Activated CD8-positive, alpha-beta memory T cell treated with anti-CD3 and anti-CD28 coated beads for 4 hours (primary cell): ENCODE data around the gene MPPED1.

Experiments
- DNase-seq, 2 donors: peaks; one replicate each; pipeline ENCODE4 v3.0.0-alpha.2; 2020; ENCODE audit warnings: low read depth in 2 of 2

Gene MPPED1

GRCh38 chr22:43431808-43432554 is 20.2 kb downstream of the MPPED1 start:
- no peak for DNase-seq

DNA sequence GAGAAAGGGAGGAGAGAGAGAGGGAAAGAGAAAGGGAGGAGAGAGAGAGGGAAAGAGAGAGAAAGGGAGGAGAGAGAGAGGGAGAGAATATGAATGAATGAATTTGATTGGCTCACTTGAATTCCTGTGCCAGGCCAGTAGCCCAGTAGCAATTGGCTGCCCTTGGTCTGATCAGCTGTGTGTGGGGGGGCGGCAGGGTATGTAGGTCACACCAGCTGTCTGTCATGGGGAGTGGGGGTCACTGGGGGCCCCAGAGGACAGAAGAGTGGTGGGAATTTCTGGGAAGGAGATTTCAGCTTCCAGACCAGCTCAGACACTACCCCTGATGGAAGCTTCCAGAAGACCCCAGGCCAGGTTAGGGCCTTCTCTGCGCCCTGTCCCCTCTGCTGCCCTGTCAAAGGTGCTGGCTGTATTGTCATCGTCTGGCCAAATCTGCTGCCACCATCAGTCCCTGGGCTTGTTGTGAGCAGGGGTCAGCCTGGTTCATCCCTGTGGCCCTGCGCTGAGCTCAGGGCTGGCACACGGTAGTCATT is 21.1 kb downstream of the MPPED1 start:
- no peak for DNase-seq

DNA sequence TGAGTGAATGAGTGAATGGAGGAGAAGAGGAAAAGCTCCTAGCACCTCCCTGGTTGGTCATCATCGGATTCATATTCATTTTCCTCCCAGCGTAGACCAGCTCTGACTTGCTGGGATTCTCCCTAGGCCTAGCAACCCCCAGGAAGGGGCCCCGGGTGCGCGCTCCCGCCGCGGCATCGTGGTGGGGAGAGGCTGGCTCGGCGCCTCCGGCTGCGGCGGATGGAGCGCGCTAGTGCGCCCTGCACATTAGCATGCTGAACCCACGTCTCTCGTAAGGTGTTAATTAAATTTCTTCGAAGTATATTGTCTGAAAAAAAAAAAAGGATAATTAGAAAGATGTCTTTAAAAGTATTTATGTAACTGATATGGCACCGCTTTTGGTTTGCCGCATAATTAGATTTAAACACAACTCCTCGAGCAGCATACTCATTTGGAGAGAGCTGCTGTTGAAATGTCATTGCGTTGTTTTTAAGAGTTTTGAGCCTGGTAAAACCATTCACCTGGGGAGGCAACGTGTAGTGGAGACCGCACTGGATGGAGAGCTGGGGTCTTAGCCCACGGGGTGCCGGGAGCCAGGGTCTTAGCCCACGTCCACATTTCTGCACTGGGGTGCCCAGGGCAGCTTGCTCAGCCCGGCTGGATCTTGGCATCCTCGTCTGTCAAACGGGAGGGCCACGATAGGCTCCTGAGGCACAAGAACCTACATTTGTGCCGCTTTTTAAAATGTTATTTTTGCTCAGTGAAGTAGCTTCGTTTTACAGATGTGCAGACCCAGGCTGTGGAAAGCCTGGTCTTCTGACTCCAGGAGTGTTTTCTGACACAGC is 21.8 kb downstream of the MPPED1 start:
- DNase-seq: no peak

DNA sequence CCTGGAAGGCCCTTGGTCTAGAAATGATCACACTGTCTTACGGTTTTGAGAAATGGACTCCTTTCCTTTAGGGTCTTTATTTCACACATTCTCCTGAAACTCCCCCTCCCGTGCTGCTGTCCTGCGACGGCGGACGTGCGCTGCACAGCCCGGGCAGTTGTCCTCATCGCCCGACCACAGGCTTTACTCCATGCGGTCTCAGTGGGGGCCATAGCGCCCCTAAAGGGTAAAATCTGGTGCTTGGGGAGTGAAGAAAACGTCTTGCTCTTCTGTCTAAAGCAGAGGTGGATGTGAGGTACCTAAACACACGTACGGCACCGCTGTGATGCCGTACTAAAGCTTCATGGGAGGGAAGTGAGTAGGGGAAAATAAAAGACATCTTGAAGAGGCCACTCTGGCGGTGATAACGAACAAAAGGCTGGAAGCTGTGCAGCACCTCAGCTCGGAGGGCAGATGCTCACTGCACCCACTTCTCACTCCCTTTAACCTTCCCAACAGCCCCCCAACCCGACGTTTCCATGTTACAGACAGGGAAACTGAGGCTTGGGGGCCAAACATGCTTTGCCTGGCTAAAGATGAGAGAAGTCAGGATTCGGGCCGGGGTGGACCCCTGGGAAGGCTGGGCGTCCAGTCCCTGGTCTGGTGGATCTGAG is 22.6 kb downstream of the MPPED1 start:
- DNase-seq: no peak

DNA sequence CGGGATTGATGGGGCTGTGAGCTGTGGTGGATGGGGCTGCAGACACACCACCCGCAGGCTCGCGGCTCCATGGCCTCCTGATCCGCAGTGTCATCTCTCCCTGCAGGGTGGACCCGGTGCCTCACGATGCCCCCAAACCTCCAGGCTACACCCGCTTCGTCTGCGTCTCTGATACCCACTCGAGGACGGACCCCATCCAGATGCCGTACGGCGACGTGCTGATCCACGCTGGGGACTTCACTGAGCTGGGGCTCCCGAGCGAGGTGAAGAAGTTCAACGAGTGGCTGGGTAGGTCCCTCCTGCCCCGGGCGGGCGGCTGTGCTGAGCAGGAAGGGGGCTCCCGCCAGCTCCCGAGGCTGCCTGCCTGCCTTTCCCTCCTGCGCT is 23.1 kb downstream of the MPPED1 start:
- no peak for DNase-seq

DNA sequence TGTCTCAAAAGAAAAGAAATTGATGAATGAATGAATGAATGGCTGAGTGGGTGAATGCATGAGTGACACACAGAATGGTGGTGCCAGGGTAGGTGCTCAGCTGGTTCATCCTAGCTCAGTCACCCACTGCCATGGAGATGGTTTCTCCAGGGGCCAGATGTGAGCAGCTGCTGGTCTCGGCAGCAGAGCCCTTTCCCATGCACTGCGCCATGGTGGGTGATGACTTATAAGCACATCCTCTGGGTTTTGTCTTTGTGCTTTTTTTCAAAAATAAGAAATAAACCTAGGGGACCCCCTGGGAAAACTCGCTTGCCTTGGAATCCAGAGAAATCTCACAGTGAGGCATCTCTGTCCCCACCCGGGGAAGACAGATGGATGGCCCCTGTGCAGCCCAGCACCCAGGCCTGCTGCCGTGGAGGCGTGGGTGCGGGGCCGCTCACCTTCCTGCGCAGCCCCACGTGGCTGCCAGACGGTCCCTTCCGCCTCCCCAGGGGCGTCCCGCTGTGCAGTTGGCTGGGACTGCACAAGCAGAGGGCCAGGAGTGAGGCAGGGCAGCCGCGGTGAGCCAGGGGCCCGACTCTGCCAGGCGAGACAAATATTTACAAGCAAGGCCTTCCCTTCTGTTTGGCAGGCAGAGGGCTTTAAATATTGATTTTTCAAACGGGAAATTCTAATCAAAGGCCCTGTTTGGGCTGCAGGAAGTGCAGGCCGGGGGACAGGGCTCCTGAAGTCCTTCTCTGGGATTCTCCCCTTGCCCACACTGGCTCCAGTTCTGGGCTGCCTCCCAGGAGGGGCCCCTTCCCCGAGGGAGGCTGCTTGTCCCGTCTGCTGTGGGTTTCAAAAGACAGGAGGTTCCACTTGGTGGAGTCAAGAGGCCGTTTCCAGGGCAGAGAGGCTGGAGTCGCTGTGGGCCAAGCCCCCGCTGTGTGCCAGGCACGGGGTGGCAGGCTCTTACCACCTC is 24.3 kb downstream of the MPPED1 start:
- no peak for DNase-seq

DNA sequence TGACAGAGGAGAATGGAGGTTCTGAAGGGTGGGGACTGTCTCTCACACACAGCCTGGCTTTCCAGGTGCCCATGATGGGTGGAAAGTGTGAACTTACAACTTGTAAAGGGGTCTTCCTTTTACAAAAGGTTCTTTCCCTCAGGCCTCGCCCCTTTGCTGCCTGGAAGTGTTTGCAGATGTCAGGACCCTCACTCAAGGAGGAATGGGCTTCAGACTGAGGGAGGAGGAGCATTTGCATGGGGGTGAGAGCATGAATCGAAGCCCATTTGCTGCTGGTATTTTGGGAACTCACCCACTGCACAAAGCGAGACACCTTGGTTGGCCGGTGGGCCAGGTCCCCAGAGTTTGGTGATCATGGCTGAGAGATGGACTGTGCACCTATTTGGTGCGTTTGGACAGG is 25.1 kb downstream of the MPPED1 start:
- no peak for DNase-seq

DNA sequence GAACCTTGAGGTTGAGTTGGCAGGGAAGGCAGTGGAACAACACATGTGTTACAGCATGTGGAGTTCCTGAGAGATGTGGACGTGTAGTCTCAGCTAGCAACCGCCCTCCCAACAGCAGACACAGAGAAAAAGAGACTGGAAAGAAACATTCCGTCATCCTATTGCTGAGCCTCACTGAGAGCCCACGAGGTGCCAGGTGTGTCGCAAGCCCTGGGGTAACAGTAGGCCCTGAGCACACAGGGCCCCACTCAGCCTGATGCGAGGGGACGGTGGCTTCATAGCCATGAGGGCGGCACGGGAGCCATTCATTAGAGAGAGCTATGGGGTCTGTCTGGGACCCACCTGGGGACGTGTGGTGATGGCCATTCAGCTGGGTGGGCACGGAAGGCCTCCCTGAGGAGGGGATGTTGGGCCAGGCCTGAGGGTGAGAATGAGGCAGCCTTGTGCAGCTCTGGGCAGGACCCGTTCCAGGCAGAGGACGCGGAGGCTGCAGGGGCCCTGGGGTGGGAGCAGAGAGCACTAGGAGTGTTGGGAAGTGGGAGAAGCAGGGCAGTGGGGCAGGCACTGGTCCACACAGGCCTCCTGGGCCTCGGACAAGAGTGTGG is 26.2 kb downstream of the MPPED1 start:
- DNase-seq: no peak

GRCh38 chr22:43438666-43439347 is 27.0 kb downstream of the MPPED1 start:
- DNase-seq: no peak

DNA sequence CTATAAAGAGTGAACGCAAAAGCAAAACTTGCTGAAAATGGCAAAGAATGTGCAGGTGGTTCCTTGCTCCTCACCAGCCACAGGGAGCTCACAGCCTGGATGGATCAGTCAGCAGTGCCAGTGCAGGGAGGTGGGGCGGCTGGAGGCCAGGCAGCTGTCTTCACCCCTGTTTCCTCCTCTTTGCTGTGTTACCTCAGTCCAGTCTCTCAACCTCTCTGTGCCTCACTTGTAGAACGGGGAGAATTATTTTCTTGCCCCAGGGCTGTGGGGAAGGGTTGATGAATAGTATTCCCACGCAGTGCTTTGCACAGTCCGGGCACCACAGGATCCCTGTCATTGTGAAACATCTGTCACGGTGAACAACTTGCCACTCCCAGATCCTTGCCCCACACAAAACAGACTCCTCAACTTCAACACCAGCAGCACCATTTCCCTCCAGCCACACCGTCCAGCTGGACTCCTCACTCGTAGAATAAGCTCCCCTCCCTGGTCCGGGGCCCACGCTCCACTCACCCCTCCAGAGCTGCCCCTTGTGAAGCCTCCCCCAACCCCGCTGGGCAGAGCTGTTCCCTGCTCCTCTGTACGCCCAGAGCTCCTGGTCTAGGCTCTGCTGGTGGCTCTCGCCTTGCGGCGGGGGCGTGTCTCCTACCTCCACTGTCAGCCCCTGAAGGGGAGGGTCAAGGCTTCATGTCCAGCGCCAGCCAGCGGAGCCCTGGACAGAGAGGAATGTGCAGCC is 27.7 kb downstream of the MPPED1 start:
- DNase-seq: no peak

- no peak for DNase-seq
Observed at GRCh38 chr22:43440104-43440387, 28.2 kb downstream of the MPPED1 start.

DNA sequence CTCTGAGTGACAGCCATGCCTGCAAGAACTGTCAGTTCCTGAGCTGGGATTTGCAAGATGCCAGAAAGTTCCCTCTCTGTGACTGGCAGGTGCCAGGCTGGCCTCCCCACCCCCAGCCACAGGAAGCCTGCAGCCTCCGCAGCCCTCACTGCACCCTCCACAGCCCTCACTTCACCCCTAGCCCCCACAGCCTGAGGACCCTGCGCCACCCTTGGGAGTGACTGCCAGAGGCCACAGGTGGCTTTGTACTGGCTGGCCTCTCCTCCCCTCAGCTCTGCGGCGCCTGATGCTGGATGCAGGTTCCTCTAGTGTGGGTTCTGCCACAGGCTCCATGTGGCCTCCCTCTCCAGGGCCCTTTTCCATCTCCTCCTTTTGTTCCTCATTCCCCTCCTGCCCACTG is 28.7 kb downstream of the MPPED1 start:
- DNase-seq: no peak

- no peak for DNase-seq
Observed at GRCh38 chr22:43441216-43441615, 29.4 kb downstream of the MPPED1 start.

GRCh38 chr22:43441751-43442150 is 29.9 kb downstream of the MPPED1 start:
- DNase-seq: no peak

DNA sequence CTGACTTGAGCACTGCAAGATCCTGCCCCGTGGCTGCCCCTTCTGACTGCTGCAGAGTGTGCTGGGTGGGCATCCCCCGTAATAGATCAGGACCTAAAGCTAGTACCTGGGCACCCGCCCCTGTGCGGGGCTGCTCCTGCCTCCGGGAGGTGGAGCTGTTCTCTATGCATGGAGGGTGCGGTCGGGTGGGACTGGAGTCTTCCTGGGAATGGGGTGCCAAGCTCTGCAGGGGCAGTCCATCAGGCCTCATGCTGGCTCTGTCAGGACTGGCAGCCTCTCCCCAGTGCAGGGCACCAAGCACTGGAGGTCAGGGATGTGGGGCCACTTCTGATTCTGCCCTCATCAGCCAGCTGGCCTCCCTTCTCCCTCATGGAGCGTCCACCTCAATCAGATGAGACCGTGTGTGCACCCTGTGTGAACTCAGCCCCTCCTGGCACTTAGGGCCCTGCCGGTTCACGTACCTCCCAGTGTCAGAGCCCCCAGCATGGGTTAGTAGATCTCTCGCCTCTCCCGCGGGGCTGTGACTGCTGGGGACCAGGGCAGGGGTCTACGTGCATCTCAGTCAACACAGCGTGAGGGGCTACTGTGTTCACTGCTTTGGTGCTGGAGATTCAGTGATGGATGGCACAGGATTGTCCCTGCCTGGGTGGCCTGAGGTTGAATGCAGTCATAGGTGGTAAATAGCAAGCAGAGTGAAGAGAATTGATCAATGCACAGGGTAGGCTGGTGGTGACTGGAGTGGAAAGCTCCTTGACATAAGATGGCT is 30.8 kb downstream of the MPPED1 start:
- no peak for DNase-seq

GRCh38 chr22:43443152-43443471 is 31.3 kb downstream of the MPPED1 start:
- no peak for DNase-seq

DNA sequence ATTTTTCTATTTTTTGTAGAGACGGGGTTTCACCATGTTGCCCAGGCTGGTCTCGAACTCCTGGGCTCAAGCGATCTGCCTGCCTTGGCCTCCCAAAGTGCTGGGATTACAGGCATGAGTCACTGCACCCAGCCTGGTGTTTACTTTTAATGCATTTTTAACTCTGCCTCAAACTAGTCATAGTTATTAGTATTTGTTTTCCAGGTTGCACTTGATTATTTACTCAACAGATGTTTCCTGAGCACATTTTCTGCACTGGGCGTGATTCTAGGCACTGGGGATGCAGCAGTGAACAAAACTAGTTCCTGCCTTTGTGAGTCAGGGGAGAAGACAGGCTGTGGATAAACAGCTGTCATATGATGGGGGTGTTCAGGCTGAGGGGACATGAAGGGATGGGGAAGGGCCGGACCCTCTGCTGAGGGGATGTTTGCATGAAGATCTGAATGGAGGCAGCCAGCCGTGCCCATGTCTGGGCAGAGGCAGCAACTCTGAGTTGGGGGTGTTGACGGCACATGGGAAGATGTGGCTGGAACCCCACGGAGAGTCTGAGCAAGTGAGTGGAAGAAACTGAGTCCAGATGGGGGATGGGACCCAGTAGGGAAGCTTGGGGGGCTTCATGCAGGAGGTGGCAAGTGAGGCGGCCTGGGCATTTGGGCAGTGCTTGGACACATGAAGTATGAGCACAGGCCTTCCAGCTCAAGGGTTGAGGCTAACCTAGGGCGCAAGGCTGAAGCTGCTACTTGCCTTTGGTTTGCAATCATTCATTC is 34.4 kb downstream of the MPPED1 start:
- no peak for DNase-seq

DNA sequence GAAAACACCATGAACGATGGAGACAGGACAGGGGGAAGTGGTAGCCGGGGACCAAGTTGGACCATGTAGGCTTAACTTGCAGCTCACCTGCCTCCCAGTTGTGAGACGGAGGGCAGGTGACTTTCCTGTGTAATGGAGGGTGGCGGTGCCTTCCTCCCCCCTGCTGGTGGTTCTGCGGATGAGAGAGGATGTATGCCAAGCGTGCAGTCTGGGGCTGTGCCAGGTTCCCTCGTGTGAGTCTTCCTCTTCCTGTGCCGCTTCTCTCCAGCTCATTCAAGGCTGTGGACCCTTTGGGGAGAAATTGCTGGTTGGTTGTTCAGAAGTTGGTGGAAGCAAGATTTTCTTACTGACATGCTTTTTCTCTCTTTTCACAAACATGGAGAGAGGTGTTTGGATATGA is 35.1 kb downstream of the MPPED1 start:
- DNase-seq: no peak

GRCh38 chr22:43447380-43447779 is 35.6 kb downstream of the MPPED1 start:
- DNase-seq: no peak
